T-helper 2 cell (primary cell): ENCODE data around the gene SLC26A6.

Source experiments
- DNase-seq, 5 experiments: peaks; one replicate each; pipeline versions ENCODE4 v3.0.0 to v3.0.0-alpha.2; 2012 to 2022
- total RNA-seq, 2 donors: gene quantifications; one replicate each; lab custom pipeline; 2026; lab: John Stamatoyannopoulos, UW

Gene SLC26A6, protein sequence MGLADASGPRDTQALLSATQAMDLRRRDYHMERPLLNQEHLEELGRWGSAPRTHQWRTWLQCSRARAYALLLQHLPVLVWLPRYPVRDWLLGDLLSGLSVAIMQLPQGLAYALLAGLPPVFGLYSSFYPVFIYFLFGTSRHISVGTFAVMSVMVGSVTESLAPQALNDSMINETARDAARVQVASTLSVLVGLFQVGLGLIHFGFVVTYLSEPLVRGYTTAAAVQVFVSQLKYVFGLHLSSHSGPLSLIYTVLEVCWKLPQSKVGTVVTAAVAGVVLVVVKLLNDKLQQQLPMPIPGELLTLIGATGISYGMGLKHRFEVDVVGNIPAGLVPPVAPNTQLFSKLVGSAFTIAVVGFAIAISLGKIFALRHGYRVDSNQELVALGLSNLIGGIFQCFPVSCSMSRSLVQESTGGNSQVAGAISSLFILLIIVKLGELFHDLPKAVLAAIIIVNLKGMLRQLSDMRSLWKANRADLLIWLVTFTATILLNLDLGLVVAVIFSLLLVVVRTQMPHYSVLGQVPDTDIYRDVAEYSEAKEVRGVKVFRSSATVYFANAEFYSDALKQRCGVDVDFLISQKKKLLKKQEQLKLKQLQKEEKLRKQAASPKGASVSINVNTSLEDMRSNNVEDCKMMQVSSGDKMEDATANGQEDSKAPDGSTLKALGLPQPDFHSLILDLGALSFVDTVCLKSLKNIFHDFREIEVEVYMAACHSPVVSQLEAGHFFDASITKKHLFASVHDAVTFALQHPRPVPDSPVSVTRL
- 23.7 to 32.4 reads per million in 2 donors for total RNA-seq

DNA sequence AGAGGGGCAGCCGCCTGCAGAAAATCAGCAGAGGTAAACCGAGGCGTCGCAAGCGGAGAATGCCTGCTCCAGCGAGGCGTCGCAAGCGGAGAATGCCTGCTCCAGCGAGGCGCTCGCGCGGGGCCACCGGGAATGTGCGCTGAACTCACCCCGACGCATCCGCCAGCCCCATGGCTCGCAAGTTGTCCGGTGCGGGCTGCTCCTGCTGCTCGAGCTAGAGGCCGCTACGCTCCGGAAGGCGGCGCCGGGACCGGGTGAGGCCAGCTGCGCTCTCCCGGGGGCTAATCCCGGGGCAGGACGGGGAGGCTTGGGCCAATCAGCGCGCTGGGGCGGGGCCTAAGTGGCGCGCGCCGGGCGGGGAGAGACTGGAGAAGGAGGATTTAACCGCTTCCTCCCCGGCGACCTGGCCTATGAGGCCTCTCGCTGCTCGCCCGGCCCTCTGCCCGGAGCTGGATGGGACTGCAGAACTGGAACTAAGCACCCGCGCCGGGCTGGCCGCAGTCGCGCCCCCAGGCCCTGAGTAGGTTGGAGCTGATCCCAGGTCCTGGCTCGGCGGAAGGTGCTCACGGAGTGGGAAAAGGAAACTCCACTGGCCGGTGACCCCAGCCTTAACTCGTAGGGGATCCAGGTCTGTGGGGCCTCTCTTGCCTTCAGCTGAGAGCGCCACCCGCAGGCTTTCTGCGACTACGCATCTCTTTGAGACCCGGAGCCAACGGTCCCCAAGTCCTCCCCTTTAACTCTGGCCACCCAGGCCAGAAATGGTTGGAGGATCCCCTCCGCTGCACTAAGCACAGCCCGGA is at the start of gene SLC26A6:
Gene SLC26A6 (minus strand): TSS at position 240 of the 800 bp plus-strand sequence. CDS start 68 bp downstream, at position 172.
- DNase-seq = peak; percentile 87 to 96 (median 91)

DNA sequence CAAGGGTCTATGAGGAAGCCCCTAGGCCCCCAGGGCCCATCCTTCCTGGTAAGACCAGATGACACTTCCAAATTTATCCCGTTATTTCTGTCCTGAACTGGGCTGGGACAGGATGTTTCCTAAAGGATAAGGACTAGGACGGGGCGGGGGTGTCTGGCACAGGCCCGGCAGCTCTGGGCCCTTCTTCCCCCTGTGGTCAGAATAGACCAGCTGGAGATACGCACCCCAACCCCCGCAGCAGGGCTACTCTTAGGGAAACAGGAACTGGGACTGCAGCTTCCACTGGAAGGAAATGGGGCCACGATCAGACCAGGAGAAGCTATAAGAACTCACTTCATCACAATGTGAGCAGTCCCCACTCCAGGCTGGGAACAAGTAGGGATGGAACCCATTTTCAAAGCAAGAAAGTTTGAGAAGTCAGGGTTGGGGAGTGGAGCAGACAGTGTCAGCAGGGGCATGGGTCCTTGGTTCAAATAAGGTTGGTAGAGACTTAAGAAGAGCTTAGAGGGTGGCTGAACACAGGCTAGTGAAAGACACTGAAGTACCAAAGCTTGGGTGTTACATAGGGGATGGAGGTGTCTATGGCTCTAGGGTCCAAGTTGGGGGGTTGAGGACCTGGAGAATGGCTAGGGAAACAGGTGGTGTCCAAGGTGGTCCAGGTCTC is 49.4 kb upstream of the SLC26A6 start:
- peak in 1 of 5 experiments; percentile 34 for DNase-seq

DNA sequence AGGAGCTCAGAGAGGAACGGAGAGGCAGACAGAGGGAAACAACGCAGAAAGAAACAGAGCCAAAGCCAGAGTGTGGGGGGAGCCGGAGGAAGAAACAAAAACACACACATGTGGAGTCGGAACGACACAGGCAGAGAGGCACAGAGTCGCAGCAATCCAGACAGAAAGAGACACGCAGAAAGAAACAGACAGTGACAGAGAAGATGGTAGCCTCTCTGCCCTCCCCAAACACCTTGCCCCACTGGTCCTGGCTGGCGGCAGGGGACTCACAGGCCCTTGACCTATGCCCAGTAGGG is 48.7 kb upstream of the SLC26A6 start:
- no peak for DNase-seq

DNA sequence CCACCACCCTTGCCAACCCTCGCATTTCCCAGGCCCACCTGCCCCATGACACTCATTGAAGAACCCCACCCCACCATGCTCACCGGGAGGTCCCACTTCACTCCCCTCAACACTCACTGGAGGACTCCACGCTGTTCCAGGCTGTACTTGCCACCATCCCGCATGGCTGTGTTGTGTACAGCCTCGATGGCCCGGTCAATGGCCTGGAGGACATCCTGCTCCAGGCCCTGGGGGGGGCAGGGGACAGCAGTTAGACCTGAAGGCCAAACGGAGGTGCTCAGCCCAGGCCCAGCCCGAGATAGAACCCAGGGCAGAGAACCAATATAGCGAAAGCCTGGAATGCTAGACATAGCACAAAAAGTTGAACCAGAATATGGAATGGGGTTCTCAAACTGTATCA is 47.5 kb upstream of the SLC26A6 start:
- DNase-seq = no peak

DNA sequence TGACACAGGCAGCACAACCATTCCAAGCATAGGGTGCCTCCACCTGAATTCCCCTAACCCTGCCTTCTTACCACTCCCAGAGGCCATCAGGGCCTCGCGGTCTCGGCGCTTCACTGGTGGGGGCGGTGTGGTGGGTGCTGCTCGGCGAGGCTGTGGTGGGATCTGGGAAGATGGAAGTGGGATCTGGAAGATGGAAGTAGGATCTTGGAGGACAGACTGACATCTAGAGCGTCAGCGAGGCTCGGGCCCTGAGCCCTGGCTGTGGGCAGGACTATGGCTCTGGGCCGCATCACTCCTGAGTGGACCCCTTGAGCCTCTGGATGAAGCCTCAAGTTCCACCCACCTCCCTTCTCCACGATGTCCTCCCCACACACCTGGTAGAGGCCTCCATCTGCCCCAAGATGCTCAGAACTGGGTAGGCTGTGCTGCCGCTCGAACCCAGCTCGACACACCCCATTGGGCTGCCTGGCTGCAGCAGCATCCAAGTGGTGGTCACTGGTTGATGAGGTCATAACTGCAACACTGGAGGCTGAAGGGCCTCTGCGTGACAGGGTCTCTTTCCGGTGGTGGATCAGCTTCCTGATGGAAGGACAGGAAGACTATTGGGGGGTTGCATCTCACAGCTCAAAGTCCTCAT is 46.8 kb upstream of the SLC26A6 start:
- DNase-seq = no peak

DNA sequence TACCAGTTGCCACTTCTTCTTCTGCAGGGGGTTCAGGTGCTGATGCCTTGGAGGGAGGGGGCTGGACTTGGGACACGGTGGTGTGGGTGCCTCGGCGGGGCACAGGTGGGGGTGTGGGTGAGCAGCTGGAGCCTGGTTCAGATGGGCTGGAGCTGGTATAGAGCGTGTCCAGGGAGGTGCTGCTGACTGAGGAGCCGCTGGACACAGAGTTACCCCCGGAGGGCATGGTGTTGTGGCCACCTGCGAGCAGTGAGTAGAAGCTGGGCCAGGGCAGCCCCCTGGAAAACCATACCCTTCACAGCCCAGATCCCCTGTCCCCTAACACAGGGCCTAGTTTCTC is 46.2 kb upstream of the SLC26A6 start:
- no peak for DNase-seq

DNA sequence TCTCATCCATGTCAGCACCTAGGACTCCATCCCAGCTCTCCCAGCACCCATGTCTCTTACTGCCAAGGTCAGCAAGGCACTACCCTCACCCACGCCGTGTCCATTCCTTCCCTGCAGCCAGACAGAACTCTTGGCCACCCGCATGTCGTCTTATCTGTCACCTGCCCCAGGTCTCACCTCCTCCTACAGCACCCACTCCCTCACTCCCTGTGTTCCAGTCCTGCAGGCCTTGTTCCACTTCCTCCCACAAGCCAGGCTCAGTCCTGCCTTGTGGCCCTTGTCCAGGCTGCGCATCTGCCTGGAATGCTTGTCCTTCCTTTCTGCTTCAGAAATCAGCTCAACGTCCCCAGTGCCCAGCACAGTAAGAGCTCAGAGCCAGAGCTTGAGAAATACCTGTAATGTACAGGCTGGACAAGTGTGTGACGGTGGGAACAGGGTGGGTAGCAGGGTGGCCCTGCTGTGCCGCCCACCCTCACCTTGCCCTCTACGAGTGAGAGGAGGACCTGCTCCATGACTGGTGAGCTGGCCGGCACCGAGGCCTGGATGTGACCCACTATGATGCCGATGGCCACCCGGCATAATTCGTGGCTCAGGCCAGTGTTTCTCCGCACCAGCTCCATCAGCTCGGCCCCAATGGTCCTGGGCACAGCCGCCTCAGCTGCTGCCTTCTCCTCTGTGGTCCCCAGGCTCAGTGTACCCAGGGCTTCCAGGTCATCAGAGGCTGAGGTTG is 45.7 kb upstream of the SLC26A6 start:
- no peak for DNase-seq

DNA sequence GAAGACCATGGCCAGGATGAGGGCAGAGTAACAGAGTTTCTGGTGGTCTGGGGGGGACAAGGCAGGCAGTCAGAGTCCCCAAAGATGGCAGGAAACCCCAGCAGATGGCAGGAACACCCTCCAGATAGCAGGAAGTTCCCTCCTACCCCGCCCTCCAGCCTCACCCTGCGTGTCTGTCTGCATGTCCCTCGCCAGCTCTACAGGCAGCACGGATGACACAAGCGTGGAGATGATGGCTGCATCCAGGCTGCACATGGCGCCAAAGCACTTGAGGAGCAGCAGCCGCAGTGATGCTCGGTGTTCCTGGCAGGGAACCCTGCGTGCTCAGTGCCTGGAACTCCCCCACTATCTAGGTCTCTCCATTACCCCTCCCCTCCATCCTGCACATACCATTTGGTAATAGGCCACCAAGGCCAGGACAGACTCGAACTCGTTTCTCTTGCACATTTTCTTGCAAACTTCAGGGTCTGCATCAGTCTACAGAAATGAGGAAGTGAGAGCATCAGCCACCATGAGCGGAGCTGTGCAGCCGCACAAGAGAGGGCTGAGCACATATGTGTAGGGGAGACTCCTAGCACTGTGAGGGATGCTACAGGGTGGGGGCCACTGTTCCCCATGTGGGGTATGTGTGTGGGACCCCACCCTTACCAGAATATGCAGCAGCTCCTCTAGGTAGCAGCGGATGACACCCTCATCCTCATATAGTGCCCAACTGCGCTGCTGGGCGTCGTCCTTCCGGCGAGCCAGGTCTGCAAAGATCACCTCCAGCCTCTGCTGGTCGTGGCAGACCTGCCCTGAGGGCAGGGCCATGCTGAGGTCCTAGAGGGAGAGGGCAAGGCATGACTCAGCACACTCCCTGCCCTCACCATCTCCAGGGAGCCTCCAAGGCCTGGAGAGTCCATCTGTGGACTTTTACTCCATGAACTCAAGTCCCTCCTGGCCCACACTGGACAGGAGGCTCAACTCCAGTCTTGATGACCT is 44.4 kb upstream of the SLC26A6 start:
- DNase-seq = no peak

DNA sequence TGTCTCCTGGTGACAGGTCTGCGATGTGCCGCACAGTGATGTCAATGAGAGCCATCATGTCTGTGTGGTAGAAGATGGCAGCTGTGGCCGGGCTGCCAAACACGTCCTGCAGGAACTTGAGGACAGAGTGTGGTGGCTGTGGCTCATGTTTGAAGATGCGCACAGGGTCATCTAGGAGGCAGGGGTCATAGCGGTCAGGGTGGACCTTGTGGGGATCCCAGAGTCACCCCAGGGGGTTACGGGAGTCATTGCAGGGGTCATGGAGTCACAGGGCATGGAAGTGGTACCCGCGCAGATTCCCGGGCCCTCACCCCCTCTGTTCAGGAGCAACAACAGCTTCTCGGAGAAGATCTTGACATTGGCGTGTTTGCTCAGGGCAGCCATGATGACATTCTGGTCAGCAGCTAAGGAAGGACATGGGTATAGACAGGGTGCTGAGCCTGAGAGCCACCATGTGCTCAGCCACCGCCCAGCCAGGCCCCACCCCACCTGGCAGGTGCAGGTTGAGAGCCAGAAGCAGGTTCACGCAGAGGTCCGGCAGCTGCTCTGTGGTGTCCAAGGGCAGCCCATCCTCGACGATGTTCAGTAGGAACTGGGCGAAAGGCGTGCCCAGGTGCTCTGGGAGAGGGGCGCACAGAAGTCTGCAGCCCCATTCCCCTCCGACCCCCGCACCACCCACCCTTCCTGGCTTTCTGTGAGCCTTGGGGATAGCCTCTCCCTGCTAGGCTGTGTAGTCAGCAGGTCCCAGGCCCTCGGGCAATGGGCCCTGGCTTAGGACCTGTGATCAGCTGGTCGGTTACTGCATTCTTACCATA is 43.5 kb upstream of the SLC26A6 start:
- DNase-seq = no peak

DNA sequence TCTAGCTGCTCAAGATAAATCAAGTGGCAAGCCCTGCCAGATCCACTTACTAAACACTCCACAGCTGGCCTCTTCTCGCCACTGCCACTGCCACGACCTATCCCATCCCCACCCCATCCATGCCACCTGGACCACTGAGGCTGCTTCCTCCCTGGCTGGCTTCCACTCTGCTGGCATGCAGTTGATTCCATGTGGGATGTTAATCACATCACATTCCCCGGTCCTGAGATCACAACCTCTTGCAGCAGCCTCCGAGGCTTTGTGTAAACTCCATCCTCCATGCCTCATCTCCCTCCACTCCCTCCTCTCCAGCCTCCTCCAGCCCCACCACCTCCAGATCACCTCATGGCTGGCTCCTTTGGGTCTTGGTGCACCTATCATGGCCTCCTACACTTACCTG is 42.8 kb upstream of the SLC26A6 start:
- DNase-seq = no peak

DNA sequence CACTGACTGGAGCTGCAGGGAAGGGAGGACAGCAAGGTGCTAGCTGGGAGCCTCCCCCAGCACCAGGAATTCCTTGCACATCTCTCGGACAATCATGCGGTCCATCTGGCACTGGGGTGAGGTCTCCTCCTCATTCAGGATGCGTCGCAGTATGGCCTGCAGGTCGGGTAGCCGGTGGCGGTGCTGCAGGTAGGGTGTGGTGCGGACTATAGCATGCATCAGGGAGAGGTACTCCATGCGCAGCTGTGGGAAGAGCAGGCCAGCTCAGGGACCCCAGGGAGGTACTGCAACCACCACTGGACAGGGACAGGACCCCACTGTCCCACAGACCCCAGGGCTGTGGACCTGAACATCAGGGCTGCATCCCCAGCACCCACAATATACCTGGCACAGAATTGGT is 39.2 kb upstream of the SLC26A6 start:
- no peak for DNase-seq

DNA sequence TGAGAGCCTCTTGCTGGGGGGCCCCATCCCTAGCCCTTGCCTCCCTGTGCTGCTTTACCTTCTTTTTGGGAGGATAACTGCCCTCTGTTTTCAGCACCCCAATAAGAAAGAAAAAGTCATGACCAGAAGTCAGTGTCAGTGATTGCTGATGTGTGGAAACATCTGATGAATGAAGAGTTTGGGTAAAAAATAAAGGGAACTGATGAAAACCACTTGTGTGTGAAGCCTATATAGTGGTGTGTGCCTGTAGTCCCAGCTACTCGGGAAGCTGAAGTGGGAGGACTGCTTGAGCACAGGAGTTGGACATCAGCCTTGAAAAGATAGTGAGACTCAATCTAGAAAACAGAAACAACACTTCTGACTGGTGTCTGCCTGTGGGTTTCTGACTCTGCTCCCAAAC is 37.3 kb upstream of the SLC26A6 start:
- no peak for DNase-seq

DNA sequence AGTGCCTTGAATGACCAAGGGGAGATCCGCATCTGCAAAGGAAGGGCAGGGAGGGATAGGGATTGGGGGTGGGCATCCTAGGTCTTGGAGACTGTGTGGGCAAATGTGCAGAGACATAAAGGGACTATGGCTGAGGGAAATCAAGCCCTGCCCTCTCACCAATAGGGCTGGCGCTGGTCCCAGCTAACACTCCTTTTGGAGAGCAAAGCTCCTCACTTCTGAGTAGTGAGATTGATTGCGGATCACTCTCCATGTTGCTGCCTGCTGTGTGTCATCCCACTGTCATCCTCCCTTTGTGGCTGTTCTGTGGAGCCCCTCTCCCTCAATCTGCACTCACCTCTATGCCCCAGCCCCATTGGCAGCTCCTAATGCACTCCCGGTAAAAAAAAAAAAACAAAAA is 29.7 kb upstream of the SLC26A6 start:
- no peak for DNase-seq

DNA sequence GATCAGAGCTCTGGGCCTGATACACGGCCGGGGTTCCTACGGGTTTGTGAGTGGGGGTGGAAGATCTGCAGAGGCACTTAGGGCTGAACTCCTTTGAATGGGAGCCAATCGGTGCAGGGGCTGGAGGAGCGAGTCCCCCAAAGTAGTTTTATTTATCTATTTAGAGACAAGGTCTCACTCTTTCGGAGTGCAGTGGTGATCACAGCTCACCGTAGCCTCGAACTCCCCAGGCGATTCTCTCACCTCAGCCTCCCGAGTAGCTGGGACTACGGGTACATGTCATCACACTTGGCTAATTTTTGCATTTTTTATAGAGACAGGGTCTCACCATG is 29.0 kb upstream of the SLC26A6 start:
- DNase-seq = no peak

DNA sequence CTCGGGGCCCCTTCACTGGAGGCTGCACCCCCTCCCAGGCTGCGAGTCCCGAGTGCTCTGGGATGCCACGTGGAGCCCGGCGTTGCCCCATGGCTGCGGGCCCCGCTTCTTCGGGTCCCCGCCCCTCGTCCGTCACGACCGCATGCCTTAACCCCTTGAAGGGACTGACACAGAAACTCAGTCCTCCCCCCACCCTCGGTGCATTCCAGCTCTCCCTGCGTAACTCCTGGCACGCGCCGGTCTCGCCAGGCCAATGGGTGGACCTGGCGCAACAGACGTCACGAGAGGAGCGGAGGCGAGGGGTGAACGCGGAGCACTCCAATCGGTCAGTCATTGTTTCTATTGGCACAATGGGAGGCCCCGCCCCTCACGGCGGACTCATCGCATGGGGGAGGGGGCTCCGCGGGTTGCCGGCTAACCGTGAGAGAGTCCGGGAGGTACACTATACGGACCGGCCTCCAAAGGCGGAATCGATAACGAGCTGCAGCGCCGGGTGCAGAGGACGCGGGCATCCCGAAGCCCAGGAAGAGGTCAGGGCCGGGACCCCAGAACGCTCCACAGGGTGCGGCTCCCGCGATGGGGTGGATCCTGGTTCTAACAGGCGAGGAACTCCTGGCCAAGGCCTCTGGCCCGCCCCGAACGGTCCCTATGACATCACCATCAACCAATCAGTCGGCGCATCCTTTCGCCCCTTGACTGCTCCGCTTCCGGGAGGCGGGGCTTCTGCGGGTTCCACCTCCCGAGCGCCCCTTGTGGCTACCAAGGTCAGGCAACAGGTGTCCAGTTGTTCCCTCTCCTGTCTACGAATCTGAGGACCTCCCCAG is 28.4 kb upstream of the SLC26A6 start:
- DNase-seq = peak; percentile 72 to 96 (median 84)

DNA sequence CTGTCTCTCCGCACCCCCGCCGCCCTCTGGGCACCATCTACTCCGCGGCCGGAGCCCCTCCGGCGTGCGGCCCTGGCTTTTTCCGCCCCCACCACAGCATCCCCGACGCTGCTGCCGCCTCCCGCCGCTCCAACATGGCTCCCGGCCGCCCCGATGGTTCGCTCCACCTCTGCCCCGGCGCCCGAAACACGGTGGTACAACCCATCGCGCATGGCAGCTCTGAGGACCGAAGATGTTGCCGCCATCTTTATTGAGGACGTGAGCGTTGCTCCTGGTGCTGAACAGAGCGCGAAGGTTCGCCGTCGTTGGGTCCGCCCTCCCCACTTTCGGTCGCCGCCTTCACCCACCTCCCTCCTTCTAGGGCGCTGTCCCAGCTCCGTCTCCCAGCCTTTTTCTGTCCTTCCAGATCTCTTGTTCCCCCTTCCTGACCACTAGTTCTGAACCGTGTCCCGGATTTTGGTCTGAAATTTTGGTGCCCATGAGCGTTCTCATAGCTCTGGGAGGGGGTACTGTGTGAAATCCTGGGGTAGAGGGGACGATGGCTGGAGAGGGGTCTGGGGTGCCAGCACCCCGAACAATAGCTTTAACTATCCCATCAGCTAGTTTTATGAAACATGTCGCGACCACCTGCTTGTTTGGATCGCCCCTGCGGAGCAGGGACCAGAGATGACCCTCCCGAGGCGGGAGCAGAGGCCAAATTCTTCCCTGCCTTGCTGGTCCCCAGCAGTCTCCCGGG is 27.7 kb upstream of the SLC26A6 start, which contains the start of gene CELSR3:
Gene CELSR3 (minus strand): TSS at position 134 of the 736 bp plus-strand sequence. CDS start 252 bp downstream, outside the sequence.
- DNase-seq = peak; percentile 40 to 94 (median 51)

DNA sequence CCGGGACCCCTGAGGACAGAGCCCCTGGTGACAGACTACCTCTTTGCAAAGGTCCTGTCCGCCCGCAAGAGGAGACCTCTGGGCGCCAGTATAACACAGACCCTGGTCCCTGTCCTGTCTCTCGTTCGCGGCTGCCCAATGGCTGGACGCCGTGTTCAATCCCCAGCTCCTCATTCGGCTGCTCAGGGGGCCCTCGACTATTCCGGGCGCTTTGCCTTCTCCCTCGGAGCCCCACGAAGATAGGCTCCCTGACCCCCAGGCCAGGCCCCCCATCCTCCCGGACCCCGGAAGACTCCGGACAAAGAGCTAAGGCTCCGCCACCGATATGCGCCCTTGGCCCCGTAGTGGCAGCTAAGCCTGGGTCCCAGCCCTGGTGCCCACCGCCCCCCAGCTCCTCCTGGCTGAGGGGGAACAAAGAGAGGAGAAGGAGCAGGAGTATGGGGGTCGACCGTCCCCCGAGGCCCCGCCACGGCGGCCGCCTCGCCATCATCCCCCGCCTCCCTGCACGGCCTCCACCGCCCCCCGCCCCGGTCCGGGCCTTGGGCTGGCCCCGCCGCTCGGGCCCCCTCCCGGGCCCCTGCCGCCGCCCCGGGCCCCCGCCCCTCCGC is 27.0 kb upstream of the SLC26A6 start:
- DNase-seq = no peak
